ENCODE results near the gene AMIGO1. TPM values are rescaled to one million over a fixed set of nuclear protein-coding genes. Genes with fewer than 3 reads are reported as not detected.

The AMIGO1 gene
- total and polyA plus RNA-seq, 2 of the 8 experiments (the other 6 are each of a cell fraction or from before 2014, with no cell fraction given) = 1.5 to 2.7 TPM

- TF ChIP-seq TCF12 (IDR thresholded peaks at IDR 0.05; ENCODE audit: low read depth, low read length) (no peak), RXRA (IDR thresholded peaks at IDR 0.05; ENCODE audit: insufficient read depth, low read depth, low read length) (no peak)
Observed at GRCh38 chr1:109470245-109470644, 39.3 kb downstream of the AMIGO1 start (continued).
